ENCODE measurements around the gene USP6NL.

USP6NL gene

DNA sequence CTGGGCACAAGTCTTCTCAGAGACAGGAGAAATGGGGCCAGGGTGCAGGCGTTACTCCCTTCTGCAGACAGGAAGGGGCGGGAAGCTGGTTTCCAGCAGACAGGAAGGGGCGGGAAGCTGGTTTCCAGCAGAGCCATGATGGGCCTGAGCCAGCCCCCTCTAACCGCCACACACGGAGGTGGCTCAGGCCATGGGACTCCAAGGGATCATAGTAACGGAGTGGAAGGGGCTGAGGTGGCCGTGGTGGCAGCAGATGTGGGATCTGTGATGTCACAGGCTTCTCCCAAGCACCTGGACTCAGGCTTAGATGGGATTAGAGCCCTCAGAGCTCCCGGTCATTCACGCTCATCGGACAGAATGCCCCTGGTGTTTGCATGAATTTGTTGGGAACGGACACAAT lies 177.8 kb downstream of the USP6NL start:
- DNase-seq (peak; percentile 39), ATAC-seq (ENCODE audit: insufficient read depth, low read depth) (peak; percentile 59; the same call in 2 of the 3 replicates)
- Histone ChIP-seq H2AFZ (ENCODE audit: low read depth, low read length) (no peak overlapping the region), H3K4me3 (ENCODE audit: low read depth in 1 of 2, low read length in 2 of 2) (no peak overlapping the region), H3K9ac (ENCODE audit: low read depth, low read length) (no peak overlapping the region), H3K79me2 (ENCODE audit: insufficient read depth, low read length) (no peaks in the 10 kb centered on the region), H4K20me1 (ENCODE audit: insufficient read depth, low read length) (no peaks in the 10 kb centered on the region), H3K4me1 (ENCODE audit: insufficient read depth, low read length) (peaks cover 8% of the 10 kb centered on the region), H3K27me3 (ENCODE audit: insufficient read depth, low read length, poor library complexity) (no peaks in the 10 kb centered on the region), H3K27ac (ENCODE audit: low read length) (no peak overlapping the region), H3K36me3 (ENCODE audit: insufficient read depth, low read length) (no peaks in the 10 kb centered on the region), H3K4me2 (ENCODE audit: insufficient read depth, low read length) (no peak overlapping the region), H3K9me3 (ENCODE audit: insufficient read depth, low read length, severe bottlenecking) (peaks cover 2% of the 10 kb centered on the region)
- no peak for TF ChIP-seq EZH2 (IDR thresholded peaks at IDR 0.05; ENCODE audit: borderline replicate concordance, low read depth, low read length, severe bottlenecking)
- TF ChIP-seq, protein P1, sequence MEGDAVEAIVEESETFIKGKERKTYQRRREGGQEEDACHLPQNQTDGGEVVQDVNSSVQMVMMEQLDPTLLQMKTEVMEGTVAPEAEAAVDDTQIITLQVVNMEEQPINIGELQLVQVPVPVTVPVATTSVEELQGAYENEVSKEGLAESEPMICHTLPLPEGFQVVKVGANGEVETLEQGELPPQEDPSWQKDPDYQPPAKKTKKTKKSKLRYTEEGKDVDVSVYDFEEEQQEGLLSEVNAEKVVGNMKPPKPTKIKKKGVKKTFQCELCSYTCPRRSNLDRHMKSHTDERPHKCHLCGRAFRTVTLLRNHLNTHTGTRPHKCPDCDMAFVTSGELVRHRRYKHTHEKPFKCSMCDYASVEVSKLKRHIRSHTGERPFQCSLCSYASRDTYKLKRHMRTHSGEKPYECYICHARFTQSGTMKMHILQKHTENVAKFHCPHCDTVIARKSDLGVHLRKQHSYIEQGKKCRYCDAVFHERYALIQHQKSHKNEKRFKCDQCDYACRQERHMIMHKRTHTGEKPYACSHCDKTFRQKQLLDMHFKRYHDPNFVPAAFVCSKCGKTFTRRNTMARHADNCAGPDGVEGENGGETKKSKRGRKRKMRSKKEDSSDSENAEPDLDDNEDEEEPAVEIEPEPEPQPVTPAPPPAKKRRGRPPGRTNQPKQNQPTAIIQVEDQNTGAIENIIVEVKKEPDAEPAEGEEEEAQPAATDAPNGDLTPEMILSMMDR (IDR thresholded peaks at IDR 0.05; ENCODE audit: borderline replicate concordance, extremely low read depth, low read length, poor library complexity, severe bottlenecking): no peak

DNA sequence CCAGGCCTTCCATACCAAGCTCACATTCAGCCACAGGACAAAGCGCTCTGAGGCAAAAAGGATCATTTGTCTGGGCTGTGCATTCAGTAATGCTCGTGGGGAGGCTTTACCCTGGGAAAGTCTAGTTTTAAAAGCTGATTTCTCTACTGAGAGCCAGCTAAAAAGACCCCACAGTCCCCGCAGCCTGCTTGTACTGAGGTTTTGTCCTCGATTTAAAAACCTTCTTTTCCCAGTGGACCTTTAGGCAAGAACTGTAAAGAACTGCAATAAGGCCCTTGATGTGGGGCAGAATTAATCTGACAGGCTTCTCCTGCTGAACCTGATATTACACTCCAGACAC lies 180.3 kb downstream of the USP6NL start:
- H3K27me3 ChIP-seq (ENCODE audit: insufficient read depth, low read length, poor library complexity): no peaks in the 10 kb centered on the region
- no peak overlapping the region for H3K9ac ChIP-seq (ENCODE audit: low read depth, low read length)
- H3K79me2 ChIP-seq (ENCODE audit: insufficient read depth, low read length): no peaks in the 10 kb centered on the region
- TF ChIP-seq, protein P1 (IDR thresholded peaks at IDR 0.05; ENCODE audit: borderline replicate concordance, extremely low read depth, low read length, poor library complexity, severe bottlenecking): no peak
- TF ChIP-seq EZH2 (IDR thresholded peaks at IDR 0.05; ENCODE audit: borderline replicate concordance, low read depth, low read length, severe bottlenecking): no peak
- H4K20me1 ChIP-seq (ENCODE audit: insufficient read depth, low read length): no peaks in the 10 kb centered on the region
- H3K27ac ChIP-seq (ENCODE audit: low read length): no peak overlapping the region
- no peak for DNase-seq
- H3K4me3 ChIP-seq (ENCODE audit: low read depth in 1 of 2, low read length in 2 of 2): no peak overlapping the region
- no peak overlapping the region for H3K4me2 ChIP-seq (ENCODE audit: insufficient read depth, low read length)
- no peak for ATAC-seq (ENCODE audit: insufficient read depth, low read depth)
- H3K4me1 ChIP-seq (ENCODE audit: insufficient read depth, low read length): peaks cover 11% of the 10 kb centered on the region
- no peak overlapping the region for H2AFZ ChIP-seq (ENCODE audit: low read depth, low read length)
- no peaks in the 10 kb centered on the region for H3K36me3 ChIP-seq (ENCODE audit: insufficient read depth, low read length)
- peaks cover 6% of the 10 kb centered on the region for H3K9me3 ChIP-seq (ENCODE audit: insufficient read depth, low read length, severe bottlenecking)

DNA sequence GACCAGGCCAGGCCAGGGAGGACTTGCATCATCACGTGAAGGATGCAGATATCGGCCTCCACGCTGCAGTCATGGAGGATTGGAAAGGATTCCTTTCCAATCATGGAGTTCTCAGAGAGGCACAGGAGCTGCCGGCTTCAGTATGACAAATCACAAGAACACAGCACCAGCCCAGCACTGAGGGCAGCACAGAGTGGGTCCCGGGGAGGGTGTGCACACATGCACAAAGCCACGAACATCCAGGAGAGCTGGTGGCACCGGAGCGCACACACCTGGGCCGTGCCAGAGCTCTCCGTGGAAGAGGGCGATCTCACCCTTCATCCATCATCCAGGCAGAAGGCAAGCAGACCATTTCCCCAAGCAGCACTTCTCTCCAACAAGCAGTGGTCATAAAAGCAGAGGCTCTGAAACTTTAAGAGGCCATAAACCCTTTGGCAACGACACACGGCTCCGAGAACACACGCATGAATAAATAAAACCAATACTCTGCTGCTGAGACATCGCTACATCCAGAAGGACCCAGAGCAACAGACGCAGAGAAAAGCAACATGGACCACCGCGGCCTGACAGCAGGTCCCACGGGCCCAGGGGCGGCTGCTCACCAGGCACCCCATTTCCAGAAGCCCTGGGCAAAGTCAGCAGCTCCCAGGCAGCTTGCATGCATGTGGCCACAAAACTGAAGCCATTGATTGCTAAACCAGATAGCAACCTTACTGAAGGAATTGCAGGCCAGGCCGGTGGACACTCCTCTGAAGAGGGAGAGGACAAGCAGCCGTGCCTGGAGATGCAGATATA lies 180.8 kb downstream of the USP6NL start:
- no peak overlapping the region for H3K4me3 ChIP-seq (ENCODE audit: low read depth in 1 of 2, low read length in 2 of 2)
- no peaks in the 10 kb centered on the region for H3K27me3 ChIP-seq (ENCODE audit: insufficient read depth, low read length, poor library complexity)
- H3K27ac ChIP-seq (ENCODE audit: low read length): no peak overlapping the region
- no peaks in the 10 kb centered on the region for H3K36me3 ChIP-seq (ENCODE audit: insufficient read depth, low read length)
- H3K79me2 ChIP-seq (ENCODE audit: insufficient read depth, low read length): no peaks in the 10 kb centered on the region
- H3K9me3 ChIP-seq (ENCODE audit: insufficient read depth, low read length, severe bottlenecking): peaks cover 7% of the 10 kb centered on the region
- TF ChIP-seq EZH2 (IDR thresholded peaks at IDR 0.05; ENCODE audit: borderline replicate concordance, low read depth, low read length, severe bottlenecking): no peak
- TF ChIP-seq, protein P1 (IDR thresholded peaks at IDR 0.05; ENCODE audit: borderline replicate concordance, extremely low read depth, low read length, poor library complexity, severe bottlenecking): no peak
- no peak overlapping the region for H3K4me2 ChIP-seq (ENCODE audit: insufficient read depth, low read length)
- H3K4me1 ChIP-seq (ENCODE audit: insufficient read depth, low read length): peaks cover 16% of the 10 kb centered on the region
- no peak overlapping the region for H2AFZ ChIP-seq (ENCODE audit: low read depth, low read length)
- H4K20me1 ChIP-seq (ENCODE audit: insufficient read depth, low read length): no peaks in the 10 kb centered on the region
- no peak for DNase-seq
- no peak for ATAC-seq (ENCODE audit: insufficient read depth, low read depth)
- no peak overlapping the region for H3K9ac ChIP-seq (ENCODE audit: low read depth, low read length)

Measured in DND-41 (cell line).